Activated T-cell treated with anti-CD3 and anti-CD28 coated beads, Interleukin-2, amount 50 U/mL, for 24 hours (primary cell): Measurements from ENCODE around the gene SRGAP2.
A peak's percentile ranks its signal among the peaks of the same experiment; 100 is the strongest.
"Not testable (repeated sequence)": the region's sequence is repeated elsewhere in the genome, so short reads cannot be mapped to it uniquely, and the experiment has no call there.

Experiments
- DNase-seq: peaks from one replicate; pipeline ENCODE4 v3.0.0-alpha.2; 2020
- H3K27ac Mint-ChIP-seq: 2 replicates; pipeline ENCODE4 v1.8.0; 2020; ENCODE audit warnings: mild to moderate bottlenecking, mixed read lengths
- H3K27me3 Mint-ChIP-seq: 2 replicates; pipeline ENCODE4 v1.8.0; 2020; ENCODE audit warnings: mixed read lengths
- H3K36me3 Mint-ChIP-seq: 2 replicates; pipeline ENCODE4 v1.8.0; 2020; ENCODE audit warnings: low read depth, mixed read lengths
- H3K4me1 Mint-ChIP-seq: 2 replicates; pipeline ENCODE4 v1.8.0; 2020; ENCODE audit warnings: low read depth, mixed read lengths
- H3K4me3 Mint-ChIP-seq: 2 replicates; pipeline ENCODE4 v1.8.0; 2020; ENCODE audit warnings: mild to moderate bottlenecking, moderate library complexity, mixed read lengths
- H3K9me3 Mint-ChIP-seq: 2 replicates; pipeline ENCODE4 v1.8.0; 2020; ENCODE audit warnings: mixed read lengths

The SRGAP2 gene

DNA sequence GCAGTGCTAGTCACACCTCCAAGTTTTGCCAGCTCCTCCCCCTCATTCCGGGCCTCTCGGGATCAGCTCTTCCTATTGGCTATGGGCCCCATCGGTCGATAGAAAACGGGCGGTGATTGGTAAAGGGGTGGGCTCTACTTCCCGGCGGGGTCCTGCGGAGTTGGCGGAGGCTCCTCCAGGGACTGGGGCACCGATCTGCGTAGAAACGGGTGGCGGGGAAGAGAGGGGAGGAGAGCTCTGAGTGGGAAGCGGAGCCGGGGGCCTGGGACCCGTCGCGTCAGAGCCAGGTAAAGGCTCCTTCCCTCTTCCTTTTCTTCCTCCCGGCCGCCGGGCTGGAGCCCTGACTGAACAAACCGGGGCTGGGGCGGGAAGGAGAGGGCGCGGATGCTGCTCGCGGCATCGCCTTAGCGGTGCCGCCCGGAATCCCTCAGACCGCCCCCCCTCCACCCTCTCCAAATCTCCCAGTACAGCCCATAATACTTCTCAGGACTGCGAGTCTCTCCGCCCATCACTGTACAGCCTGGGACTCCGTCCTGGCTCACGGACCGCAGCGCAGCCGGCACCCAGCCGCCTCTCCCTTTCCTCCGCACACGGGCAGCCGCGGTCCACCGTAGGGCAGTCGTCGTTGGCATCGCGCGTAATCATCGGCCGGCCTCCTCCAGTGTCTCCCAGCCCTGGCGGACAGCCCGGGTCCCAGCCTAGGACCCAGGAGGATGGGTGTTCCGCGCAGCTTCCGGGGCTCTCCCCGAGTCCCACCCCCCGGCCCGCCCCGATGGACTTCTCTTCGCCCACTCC is at the start of gene SRGAP2:
SRGAP2 (plus strand) TSS at position 178 of the 795 bp plus-strand sequence. CDS start 2,430 bp downstream, outside the sequence.
- DNase-seq: peak; percentile 76
- Mint-ChIP-seq H3K27ac (peak within 1 kb of the TSS; percentile 85), H3K4me3 (peak within 1 kb of the TSS; percentile 81)
- H3K27me3 Mint-ChIP-seq, H3K9me3 Mint-ChIP-seq, H3K4me1 Mint-ChIP-seq, H3K36me3 Mint-ChIP-seq: not testable (repeated sequence)

DNA sequence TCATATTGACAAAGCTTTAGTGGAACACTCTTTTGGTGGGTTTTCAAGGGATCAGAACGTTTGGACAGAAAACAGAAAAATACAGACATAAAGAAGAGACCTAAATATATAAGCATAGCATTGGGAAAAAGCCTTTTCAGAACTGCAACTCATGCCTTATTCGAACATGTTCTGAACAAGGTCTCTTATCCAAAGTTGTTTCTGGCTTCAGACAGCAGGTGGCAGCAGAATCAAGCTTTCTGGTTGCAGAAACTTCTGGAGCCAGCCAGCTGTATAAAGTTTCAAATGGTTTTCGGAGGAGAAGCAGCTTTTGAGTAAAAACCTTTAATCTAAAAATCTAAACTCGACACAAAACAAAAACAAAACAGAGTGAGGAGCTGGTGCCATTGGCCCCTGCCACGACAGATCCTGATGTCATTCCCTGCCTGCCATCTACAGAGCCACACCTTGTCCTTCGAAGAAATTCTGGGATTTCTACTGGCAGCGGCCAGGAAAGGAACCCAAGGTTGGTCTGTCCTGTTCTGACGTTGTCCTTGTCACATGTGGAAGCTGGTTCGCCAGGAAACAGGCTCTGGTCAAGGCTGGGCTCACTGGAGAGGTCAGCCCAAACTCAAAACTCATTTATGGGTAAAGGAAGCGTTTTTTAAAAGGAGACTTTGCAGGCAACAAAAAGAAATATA is 35.9 kb upstream of the SRGAP2 start:
- not testable (repeated sequence) for H3K27ac Mint-ChIP-seq, H3K27me3 Mint-ChIP-seq, DNase-seq, H3K4me1 Mint-ChIP-seq, H3K36me3 Mint-ChIP-seq, H3K9me3 Mint-ChIP-seq, H3K4me3 Mint-ChIP-seq

GRCh38 chr1:206169794-206170193 is 33.5 kb upstream of the SRGAP2 start:
- H3K4me1 Mint-ChIP-seq, DNase-seq, H3K36me3 Mint-ChIP-seq, H3K4me3 Mint-ChIP-seq, H3K27ac Mint-ChIP-seq, H3K9me3 Mint-ChIP-seq, H3K27me3 Mint-ChIP-seq: not testable (repeated sequence)

DNA sequence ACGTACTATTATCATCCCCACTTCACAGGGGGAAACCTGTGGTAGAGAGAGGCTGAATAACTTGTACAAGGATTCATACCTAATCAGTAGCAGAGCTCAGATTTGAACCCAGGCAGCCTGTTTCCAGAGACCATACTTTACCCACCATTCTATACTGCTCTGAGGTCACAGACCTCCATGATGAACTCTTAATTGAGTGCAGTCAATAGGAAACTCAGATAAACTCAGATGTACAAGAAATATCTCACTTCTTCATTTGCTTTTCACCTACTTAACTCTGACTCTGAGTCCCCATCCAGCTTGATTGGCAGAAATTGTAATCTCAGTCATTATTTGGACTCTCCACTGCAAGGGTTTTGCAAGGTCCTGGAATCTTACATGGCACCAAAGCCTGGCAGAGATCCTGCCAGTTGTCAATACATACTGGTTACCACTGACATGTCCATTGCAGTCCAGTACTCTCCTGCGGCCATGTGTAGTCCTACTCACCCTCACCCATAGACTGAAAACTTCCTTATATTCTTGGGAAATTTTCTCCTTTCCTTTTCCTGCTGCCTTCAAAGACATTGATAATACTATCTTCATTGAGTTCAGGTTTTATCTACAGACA is 30.1 kb upstream of the SRGAP2 start:
- not testable (repeated sequence) for H3K4me1 Mint-ChIP-seq, DNase-seq, H3K9me3 Mint-ChIP-seq, H3K36me3 Mint-ChIP-seq, H3K27ac Mint-ChIP-seq, H3K27me3 Mint-ChIP-seq, H3K4me3 Mint-ChIP-seq

DNA sequence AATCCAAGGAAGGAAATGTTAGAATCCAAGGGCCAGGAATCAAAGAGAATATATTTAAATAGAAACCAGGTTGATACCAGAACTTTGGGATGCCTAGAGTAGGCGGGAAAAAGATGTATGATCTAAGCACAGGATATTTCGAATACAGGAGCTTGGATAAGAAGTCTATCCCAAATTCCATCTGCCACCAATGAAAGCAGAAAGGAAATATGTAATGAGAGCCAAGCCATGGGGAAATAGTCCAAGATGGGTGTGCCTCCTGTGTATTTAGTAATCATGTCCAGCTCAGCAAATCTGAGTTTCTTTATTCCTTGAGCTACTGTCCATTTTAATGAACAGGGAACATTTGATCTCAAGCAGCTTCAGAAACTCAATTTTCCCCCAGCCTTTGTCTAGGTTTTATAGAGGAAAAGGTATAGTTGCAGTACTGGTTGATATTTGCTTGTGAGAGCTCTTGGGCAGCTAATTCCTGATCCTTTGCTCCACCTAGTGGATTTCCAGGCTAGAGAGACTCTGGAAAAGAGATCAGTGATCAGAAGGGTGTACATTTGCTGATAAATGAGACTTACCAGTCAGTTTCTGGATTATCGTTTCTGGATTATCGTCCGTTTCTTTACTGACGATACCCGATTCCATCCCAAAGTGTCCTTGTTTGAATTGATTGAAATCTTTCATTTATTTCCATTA is 29.0 kb upstream of the SRGAP2 start:
- not testable (repeated sequence) for H3K4me3 Mint-ChIP-seq, H3K27me3 Mint-ChIP-seq, H3K4me1 Mint-ChIP-seq, H3K27ac Mint-ChIP-seq, H3K36me3 Mint-ChIP-seq, H3K9me3 Mint-ChIP-seq, DNase-seq

DNA sequence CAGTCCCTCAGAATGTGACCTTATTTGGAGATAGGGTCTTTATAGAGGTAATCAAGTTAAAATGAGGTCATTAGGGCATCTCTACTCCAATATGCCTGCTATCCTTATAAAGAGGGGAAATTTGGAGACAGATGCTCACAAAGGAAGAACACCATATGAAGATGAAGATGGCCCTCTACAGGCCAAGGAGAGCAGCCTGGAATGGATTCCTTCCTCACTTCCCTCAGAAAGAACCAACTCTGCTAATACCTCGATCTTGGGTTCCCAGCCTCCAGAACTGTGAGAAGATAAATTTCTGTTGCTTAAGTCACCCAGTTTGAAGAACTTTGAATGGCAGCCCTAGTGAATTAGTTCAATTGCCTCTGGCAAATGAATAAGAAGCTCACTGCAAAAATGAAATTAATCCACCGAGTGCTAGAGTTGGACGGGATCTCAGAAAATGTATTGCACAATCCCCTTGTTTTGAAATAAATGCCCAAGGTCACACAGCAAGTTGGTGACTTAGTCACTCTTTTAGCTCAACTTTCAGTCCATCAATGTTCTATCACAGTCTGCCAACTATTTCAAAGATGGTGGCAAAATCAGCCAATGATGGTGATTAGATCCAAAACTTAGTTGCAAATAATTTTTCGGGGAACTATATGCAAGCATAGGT is 27.8 kb upstream of the SRGAP2 start:
- not testable (repeated sequence) for H3K36me3 Mint-ChIP-seq, H3K4me3 Mint-ChIP-seq, DNase-seq, H3K9me3 Mint-ChIP-seq, H3K4me1 Mint-ChIP-seq, H3K27ac Mint-ChIP-seq, H3K27me3 Mint-ChIP-seq

- DNase-seq, H3K36me3 Mint-ChIP-seq, H3K4me1 Mint-ChIP-seq: not testable (repeated sequence)
Measured at GRCh38 chr1:206176114-206176502, 27.2 kb upstream of the SRGAP2 start.

GRCh38 chr1:206178061-206178989 is 25.0 kb upstream of the SRGAP2 start:
- H3K4me1 Mint-ChIP-seq, H3K36me3 Mint-ChIP-seq, H3K9me3 Mint-ChIP-seq, H3K4me3 Mint-ChIP-seq, H3K27ac Mint-ChIP-seq, H3K27me3 Mint-ChIP-seq, DNase-seq: not testable (repeated sequence)

More at GRCh38 chr1:206176114-206176502, 27.2 kb upstream of the SRGAP2 start:
- not testable (repeated sequence) for H3K27me3 Mint-ChIP-seq, H3K9me3 Mint-ChIP-seq, H3K27ac Mint-ChIP-seq, H3K4me3 Mint-ChIP-seq

DNA sequence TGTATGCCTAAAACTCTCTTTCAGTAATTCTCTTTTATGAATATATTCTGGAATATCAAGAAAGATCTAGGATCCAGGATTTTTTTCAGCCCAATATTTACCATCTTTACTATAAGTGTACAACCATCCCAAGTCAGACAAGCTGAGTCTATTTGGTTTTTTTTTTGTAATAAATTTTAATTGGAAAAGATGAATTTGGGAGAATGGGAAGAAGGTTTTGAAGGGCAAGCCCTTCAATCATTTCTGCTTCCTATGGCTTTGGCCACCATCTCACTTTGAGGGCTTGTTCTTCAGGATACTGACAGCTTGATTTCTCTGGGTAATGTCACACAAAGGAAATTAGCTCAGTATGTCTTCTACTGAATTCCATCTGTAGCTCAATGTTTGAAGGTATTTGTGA is 23.7 kb upstream of the SRGAP2 start:
- H3K4me1 Mint-ChIP-seq, DNase-seq, H3K36me3 Mint-ChIP-seq, H3K4me3 Mint-ChIP-seq, H3K27me3 Mint-ChIP-seq, H3K27ac Mint-ChIP-seq, H3K9me3 Mint-ChIP-seq: not testable (repeated sequence)

DNA sequence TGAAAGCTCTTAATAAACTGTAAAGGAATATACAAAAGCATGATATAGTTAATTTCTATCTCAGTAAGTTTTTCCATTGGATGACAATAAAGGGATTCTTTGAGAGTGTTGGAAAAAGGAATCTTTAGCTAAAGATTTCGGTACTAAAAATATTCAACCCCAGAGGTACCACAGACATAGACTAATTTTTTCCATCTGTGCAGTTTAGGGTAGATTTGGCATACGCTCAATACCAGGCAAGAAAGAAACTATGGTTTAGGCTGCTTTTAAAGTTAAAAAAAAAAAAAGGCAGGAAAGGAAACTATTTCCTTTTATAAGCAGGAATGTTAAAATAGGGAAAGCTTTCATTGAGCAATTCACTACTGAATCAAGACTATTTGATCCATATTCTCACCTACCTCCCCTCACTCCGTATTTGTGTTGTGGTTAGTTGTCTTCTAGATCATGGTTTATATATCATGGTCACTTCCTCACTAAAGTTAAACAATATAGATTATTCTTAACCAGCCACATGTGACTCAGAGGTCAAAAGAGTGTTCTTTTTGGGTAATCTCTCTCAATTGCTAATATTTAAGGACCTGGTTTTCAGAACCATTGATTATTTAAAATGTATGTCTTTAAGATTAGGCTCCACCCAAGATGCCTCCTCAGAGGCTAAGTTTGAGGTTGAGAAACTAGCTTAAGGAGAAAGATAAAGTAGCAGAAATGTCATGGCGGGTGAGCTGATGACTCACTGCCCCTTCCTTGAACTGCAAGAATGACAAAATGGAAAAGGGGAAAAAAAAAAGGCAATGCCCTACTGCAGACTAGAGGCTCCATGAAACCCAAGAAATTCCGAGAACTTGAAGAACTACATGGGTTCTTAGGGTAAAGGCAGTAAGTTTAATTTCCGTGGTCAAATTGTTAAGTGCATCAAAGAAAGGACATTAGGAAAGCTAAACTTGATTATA is 20.7 kb upstream of the SRGAP2 start:
- H3K36me3 Mint-ChIP-seq, DNase-seq, H3K4me1 Mint-ChIP-seq, H3K9me3 Mint-ChIP-seq, H3K27ac Mint-ChIP-seq, H3K27me3 Mint-ChIP-seq, H3K4me3 Mint-ChIP-seq: not testable (repeated sequence)

DNA sequence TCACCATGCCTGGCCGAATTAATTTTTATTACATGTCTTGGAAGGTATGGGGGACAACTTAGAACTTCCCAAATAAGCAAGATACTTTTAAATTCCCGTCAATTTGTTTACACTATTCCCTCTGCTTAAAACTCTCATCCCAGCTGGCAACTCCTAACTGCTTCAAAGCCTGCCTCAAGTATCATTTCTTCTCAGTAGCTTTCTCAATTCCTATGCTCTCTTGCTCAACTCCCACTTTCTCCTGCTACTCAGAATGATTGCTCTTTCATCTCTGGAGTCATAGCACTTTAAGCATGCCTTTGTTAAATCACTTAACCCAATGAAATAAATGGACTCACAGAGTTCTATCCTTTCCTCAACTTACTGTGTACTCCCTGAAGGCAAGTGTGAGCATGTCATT is 19.6 kb upstream of the SRGAP2 start:
- H3K27ac Mint-ChIP-seq, H3K4me1 Mint-ChIP-seq, H3K36me3 Mint-ChIP-seq, DNase-seq, H3K27me3 Mint-ChIP-seq, H3K9me3 Mint-ChIP-seq, H3K4me3 Mint-ChIP-seq: not testable (repeated sequence)

DNA sequence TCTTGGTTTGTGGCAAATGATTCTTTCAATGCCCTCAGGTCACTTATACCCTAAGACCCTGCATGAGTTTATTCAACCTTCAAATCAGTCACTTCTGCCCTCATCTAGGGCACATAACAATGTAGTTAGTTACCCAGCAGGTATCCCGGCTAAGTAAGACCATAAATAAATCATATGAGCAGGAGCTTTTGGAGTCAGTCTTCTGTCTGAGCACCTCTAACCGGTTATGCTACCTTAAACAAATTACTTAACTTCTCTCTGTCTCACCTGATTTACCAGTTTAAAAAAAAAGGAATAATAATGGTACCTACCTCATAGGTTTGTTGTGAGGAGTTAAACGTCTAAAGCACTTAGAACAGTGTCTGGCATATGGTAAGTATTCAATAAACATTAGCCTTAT is 17.6 kb upstream of the SRGAP2 start:
- not testable (repeated sequence) for DNase-seq, H3K36me3 Mint-ChIP-seq, H3K27ac Mint-ChIP-seq, H3K4me1 Mint-ChIP-seq, H3K9me3 Mint-ChIP-seq, H3K4me3 Mint-ChIP-seq, H3K27me3 Mint-ChIP-seq

- H3K27ac Mint-ChIP-seq, H3K4me1 Mint-ChIP-seq, DNase-seq, H3K36me3 Mint-ChIP-seq, H3K27me3 Mint-ChIP-seq, H3K9me3 Mint-ChIP-seq, H3K4me3 Mint-ChIP-seq: not testable (repeated sequence)
Measured at GRCh38 chr1:206186826-206187225, 16.5 kb upstream of the SRGAP2 start.
